ENCODE data around the gene ADAP1.

Gene ADAP1

DNA sequence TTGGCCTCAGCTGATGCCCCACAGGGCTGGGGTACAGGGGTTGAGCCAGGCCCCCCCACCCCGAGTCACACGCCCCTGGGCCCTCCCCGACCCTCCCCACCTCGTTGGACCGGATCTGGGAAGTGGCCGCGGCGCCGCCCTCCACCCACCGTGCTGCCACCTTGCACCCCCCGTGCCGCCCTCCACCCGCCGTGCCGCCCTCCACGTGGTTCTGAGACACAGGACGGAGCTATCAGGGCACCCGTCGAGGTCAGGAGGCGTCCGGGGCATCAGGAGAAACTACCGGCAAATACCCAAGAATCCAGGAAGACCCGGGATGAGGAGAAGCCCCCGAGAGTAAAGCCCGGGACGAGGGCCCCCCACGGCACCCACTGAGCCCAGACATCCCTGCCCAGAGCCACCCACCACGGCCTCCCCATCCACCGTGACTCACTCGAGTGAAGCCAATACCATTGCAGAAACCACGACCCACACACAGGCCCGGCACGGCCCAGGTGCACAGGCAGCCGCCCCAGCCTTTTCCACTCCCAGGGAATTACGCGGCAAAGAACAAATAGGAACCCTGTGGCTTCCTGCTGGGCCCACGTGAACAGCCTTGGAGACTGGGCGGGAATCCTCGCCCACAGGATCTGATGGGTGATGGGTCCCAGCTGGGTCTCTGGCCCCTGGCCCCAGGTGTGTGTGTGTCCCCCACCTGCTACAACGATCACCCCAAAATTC lies 34.0 kb downstream of the ADAP1 start:
- TF ChIP-seq, protein P1, sequence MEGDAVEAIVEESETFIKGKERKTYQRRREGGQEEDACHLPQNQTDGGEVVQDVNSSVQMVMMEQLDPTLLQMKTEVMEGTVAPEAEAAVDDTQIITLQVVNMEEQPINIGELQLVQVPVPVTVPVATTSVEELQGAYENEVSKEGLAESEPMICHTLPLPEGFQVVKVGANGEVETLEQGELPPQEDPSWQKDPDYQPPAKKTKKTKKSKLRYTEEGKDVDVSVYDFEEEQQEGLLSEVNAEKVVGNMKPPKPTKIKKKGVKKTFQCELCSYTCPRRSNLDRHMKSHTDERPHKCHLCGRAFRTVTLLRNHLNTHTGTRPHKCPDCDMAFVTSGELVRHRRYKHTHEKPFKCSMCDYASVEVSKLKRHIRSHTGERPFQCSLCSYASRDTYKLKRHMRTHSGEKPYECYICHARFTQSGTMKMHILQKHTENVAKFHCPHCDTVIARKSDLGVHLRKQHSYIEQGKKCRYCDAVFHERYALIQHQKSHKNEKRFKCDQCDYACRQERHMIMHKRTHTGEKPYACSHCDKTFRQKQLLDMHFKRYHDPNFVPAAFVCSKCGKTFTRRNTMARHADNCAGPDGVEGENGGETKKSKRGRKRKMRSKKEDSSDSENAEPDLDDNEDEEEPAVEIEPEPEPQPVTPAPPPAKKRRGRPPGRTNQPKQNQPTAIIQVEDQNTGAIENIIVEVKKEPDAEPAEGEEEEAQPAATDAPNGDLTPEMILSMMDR (conservative IDR thresholded peaks at IDR 0.05; ENCODE audit: low read length) = no peak
- TF ChIP-seq EZH2phosphoT487 (IDR thresholded peaks at IDR 0.05; ENCODE audit: borderline replicate concordance) = no peak
- H2AFZ ChIP-seq (ENCODE audit: low read length) = no peak overlapping the region
- peaks cover 40% of the 10 kb centered on the region for H3K4me1 ChIP-seq (ENCODE audit: insufficient read depth, low read length, poor library complexity, severe bottlenecking)

DNA sequence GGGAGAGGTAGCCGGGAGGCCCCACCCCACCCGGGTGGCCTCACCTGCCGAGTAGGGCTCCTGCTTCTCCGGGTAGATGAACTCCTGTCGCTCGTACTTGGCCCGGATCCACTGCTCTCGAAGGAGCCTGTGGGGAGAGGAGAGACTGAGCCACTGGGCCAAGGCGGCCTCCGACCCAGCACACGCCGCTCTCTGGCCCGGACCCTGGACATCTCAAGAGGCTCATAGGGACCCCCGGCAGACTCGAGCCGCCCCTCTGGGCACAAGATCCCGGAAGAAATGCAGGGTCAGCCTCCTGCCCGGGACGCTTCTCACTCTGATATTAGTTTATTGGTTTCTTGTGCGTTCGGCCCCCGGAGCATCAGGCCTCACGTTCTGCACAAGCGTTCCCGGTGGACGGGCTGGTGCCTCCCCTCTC lies 34.5 kb downstream of the ADAP1 start:
- Histone ChIP-seq H2AFZ (ENCODE audit: low read length) (no peak overlapping the region), H3K9ac (ENCODE audit: low read depth, low read length, poor library complexity, severe bottlenecking) (no peak overlapping the region), H3F3A (ENCODE audit: low read depth) (no peaks in the 10 kb centered on the region), H3K9me2 (replicated peaks; ENCODE audit: low read depth, low read length) (no peaks in the 10 kb centered on the region), H3K27me3 (ENCODE audit: insufficient read depth, low read length, poor library complexity, severe bottlenecking) (no peaks in the 10 kb centered on the region), H3K4me1 (ENCODE audit: insufficient read depth, low read length, poor library complexity, severe bottlenecking) (peaks cover 40% of the 10 kb centered on the region), H3K4me2 (ENCODE audit: low read depth, low read length, poor library complexity, severe bottlenecking) (no peak overlapping the region), H3K79me2 (ENCODE audit: insufficient read depth, low read length) (peaks cover 6% of the 10 kb centered on the region; the same call in 1 of the 2 replicates), H3K36me3 (ENCODE audit: insufficient read depth, low read length) (no peaks in the 10 kb centered on the region), H4K20me1 (ENCODE audit: insufficient read depth, low read length, poor library complexity, severe bottlenecking) (no peaks in the 10 kb centered on the region), H3K9me3 (ENCODE audit: insufficient read depth, low read depth, low read length) (no peaks in the 10 kb centered on the region), H3K4me3 (ENCODE audit: low read length, poor library complexity, severe bottlenecking) (no peak overlapping the region)
- TF ChIP-seq, protein P1 (conservative IDR thresholded peaks at IDR 0.05; ENCODE audit: low read length) = no peak
- TF ChIP-seq EZH2phosphoT487 (IDR thresholded peaks at IDR 0.05; ENCODE audit: borderline replicate concordance) = no peak

More for the DNA sequence above, 34.0 kb downstream of the ADAP1 start:
- no peaks in the 10 kb centered on the region for H3K36me3 ChIP-seq (ENCODE audit: insufficient read depth, low read length)
- no peaks in the 10 kb centered on the region for H3F3A ChIP-seq (ENCODE audit: low read depth)
- H3K9me2 ChIP-seq (replicated peaks; ENCODE audit: low read depth, low read length) = no peaks in the 10 kb centered on the region
- no peak overlapping the region for H3K9ac ChIP-seq (ENCODE audit: low read depth, low read length, poor library complexity, severe bottlenecking)
- H3K4me2 ChIP-seq (ENCODE audit: low read depth, low read length, poor library complexity, severe bottlenecking) = no peak overlapping the region
- no peaks in the 10 kb centered on the region for H4K20me1 ChIP-seq (ENCODE audit: insufficient read depth, low read length, poor library complexity, severe bottlenecking)
- no peaks in the 10 kb centered on the region for H3K27me3 ChIP-seq (ENCODE audit: insufficient read depth, low read length, poor library complexity, severe bottlenecking)
- H3K79me2 ChIP-seq (ENCODE audit: insufficient read depth, low read length) = peaks cover 6% of the 10 kb centered on the region; the same call in 1 of the 2 replicates
- H3K9me3 ChIP-seq (ENCODE audit: insufficient read depth, low read depth, low read length) = no peaks in the 10 kb centered on the region
- H3K4me3 ChIP-seq (ENCODE audit: low read length, poor library complexity, severe bottlenecking) = no peak overlapping the region

DNA sequence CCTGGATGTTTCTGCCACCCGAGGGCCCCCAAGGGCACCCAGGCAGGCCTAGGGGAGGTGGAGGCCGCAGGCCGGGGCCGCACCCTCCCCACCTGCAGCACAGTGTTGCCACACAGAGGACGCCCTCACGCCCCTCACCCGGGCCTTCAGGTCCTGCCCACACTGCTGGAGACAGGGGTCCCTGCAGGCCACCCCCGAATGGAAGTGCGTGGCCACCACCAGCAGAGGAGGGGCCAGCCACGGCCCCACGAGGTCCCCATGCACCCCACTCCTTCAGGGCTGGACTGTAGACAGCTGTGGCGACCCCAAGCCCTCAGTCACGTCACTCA lies 35.4 kb downstream of the ADAP1 start:
- Histone ChIP-seq H3K4me3 (ENCODE audit: low read length, poor library complexity, severe bottlenecking) (no peak overlapping the region), H4K20me1 (ENCODE audit: insufficient read depth, low read length, poor library complexity, severe bottlenecking) (no peaks in the 10 kb centered on the region), H3K9me2 (replicated peaks; ENCODE audit: low read depth, low read length) (no peaks in the 10 kb centered on the region), H3K27me3 (ENCODE audit: insufficient read depth, low read length, poor library complexity, severe bottlenecking) (no peaks in the 10 kb centered on the region), H3K79me2 (ENCODE audit: insufficient read depth, low read length) (peaks cover 6% of the 10 kb centered on the region; the same call in 1 of the 2 replicates), H2AFZ (ENCODE audit: low read length) (no peak overlapping the region), H3K4me1 (ENCODE audit: insufficient read depth, low read length, poor library complexity, severe bottlenecking) (peaks cover 33% of the 10 kb centered on the region), H3K9ac (ENCODE audit: low read depth, low read length, poor library complexity, severe bottlenecking) (no peak overlapping the region), H3F3A (ENCODE audit: low read depth) (no peaks in the 10 kb centered on the region), H3K4me2 (ENCODE audit: low read depth, low read length, poor library complexity, severe bottlenecking) (no peak overlapping the region), H3K9me3 (ENCODE audit: insufficient read depth, low read depth, low read length) (no peaks in the 10 kb centered on the region), H3K36me3 (ENCODE audit: insufficient read depth, low read length) (no peaks in the 10 kb centered on the region)
- TF ChIP-seq EZH2phosphoT487 (IDR thresholded peaks at IDR 0.05; ENCODE audit: borderline replicate concordance) = no peak
- TF ChIP-seq, protein P1 (conservative IDR thresholded peaks at IDR 0.05; ENCODE audit: low read length) = no peak

Data from Loucy (cell line).